OCI-LY1 (cell line): ENCODE data around the gene DIP2A.

Experiments
- CTCF ChIP-seq: fragments of 200-600 bp; sonication (generic), shearing (Covaris generic); IDR thresholded peaks from 2 replicates; pipeline ENCODE4 v1.5.1; 2017; ENCODE audit warnings: mild to moderate bottlenecking, antibody characterized with exemption, low read length, moderate library complexity, mixed read lengths
- EZH2 ChIP-seq: fragments of 200-600 bp; sonication (generic), shearing (Covaris generic); IDR thresholded peaks from 2 replicates; pipeline ENCODE4 v1.8.0; 2017; ENCODE audit warnings: borderline replicate concordance, mixed run types, mild to moderate bottlenecking, antibody characterized with exemption, low read length, moderate library complexity, mixed read lengths

- TF ChIP-seq EZH2: no peak
- TF ChIP-seq CTCF: no peak
Observed at GRCh38 chr21:46431884-46432488, 26.7 kb upstream of the DIP2A start.
